ENCODE measurements around the gene ZNF827.

Gene ZNF827

DNA sequence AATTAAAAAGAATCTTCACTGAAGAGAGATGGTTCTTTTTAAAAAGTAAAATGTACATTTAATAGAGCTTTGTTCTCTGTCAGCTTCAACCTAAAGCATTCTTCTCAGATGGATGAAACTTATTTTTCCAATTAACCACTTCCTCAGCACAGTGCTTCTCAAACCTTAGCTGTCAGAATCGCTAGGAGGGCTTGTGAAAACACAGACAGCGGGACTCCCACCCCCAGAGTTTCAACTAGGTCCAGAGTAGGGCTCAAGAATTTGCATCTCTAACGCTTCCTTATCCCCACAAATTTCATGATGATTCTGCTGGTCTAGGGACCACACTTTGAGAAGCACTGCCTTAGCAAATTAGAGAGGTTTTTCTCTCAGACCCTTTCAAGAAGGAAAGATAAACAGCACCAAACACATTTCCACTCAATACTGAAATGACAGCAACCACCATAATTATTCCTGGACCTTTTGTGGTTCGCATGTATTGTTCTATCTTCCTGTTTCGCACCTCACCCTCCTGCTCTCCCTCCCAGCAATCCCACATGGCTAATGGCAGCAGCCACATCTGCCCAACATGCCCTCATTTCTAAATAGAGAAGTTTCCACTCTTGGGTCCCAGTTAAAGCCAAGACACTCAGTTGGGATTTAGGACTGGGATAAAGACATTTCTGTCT is 73.2 kb downstream of the ZNF827 start:
- H3K27ac ChIP-seq: no peak overlapping the region
- no peak overlapping the region for H3K4me3 ChIP-seq (ENCODE audit: low read depth, low read length)
- H3K9me3 ChIP-seq (ENCODE audit: severe bottlenecking): no peaks in the 10 kb centered on the region
- H3K36me3 ChIP-seq: peaks cover 29% of the 10 kb centered on the region
- DNase-seq: no peak
- no peaks in the 10 kb centered on the region for H3K27me3 ChIP-seq (ENCODE audit: insufficient read depth, low read depth, severe bottlenecking)
- TF ChIP-seq, protein P1, sequence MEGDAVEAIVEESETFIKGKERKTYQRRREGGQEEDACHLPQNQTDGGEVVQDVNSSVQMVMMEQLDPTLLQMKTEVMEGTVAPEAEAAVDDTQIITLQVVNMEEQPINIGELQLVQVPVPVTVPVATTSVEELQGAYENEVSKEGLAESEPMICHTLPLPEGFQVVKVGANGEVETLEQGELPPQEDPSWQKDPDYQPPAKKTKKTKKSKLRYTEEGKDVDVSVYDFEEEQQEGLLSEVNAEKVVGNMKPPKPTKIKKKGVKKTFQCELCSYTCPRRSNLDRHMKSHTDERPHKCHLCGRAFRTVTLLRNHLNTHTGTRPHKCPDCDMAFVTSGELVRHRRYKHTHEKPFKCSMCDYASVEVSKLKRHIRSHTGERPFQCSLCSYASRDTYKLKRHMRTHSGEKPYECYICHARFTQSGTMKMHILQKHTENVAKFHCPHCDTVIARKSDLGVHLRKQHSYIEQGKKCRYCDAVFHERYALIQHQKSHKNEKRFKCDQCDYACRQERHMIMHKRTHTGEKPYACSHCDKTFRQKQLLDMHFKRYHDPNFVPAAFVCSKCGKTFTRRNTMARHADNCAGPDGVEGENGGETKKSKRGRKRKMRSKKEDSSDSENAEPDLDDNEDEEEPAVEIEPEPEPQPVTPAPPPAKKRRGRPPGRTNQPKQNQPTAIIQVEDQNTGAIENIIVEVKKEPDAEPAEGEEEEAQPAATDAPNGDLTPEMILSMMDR (IDR thresholded peaks at IDR 0.05; ENCODE audit: low read depth, low read length): no peak

DNA sequence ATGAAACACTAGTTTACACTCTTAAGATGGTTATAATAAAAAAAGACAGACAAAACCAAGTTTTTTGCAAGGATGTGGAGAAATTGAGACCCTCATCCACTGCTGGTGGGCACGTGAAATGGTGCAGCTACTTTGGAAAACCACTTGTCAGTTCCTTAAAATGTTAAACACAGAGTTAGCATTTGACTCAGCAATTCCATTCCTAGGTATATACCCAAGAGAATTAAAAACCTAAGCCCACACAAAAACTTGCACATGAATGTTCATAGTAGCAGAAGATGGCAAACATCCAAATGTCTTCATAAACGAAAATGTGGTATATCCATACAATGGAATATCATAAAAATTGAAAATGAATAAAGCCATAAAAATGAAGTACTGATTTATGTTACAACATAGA is 75.4 kb downstream of the ZNF827 start:
- Histone ChIP-seq H3K27ac (no peak overlapping the region), H3K36me3 (peaks cover 26% of the 10 kb centered on the region), H3K9me3 (ENCODE audit: severe bottlenecking) (no peaks in the 10 kb centered on the region), H3K27me3 (ENCODE audit: insufficient read depth, low read depth, severe bottlenecking) (no peaks in the 10 kb centered on the region), H3K4me3 (ENCODE audit: low read depth, low read length) (no peak overlapping the region)
- TF ChIP-seq, protein P1 (IDR thresholded peaks at IDR 0.05; ENCODE audit: low read depth, low read length): no peak
- DNase-seq: no peak

DNA sequence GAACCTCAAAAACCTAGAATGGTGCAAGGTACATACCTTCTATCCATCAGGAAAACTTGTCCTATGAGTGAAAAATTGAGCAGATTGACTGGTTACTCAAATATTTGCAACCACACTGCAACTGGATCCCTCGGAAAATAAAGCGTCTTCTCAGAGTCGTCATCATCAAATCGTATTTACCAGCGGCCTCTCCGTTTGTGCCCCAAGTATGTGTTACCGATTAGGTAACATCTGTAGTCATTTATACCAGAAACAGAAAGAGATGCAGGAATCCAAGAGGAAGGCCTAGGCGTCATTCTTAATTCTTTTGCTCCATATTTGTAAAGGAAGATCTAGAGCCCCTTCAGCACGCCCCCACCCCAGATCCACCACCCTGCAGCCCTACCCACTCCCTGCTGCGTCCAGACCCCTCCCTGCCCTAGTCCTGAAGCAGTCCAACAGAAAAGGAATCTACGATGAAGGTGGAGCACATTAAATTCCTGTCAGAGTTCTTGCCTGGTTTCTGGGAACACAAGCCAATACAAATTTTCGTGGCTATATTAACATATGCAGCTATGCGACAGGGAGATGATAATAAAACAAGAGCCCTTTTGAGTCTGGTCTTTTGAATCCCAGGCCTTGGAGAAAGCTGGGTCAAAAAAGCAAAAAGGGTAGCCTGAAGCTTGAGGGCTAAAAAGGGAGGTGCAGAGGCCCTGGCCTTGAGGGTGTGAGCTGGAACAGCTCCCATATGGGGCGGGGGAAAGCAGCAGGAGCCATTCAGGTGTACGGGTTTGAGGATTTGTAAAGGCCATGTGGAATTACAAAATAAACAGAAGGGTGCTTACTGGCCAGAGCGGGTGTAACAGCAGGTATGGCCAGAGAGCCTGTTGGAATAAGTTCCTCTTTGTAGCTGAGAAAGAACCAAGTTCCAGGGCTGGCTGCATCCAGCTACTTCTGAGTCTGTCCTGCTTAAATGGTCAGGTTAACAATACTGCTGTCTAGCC is 77.0 kb downstream of the ZNF827 start:
- DNase-seq: no peak
- TF ChIP-seq, protein P1 (IDR thresholded peaks at IDR 0.05; ENCODE audit: low read depth, low read length): no peak
- H3K4me3 ChIP-seq (ENCODE audit: low read depth, low read length): no peak overlapping the region
- H3K27ac ChIP-seq: no peak overlapping the region
- H3K9me3 ChIP-seq (ENCODE audit: severe bottlenecking): no peaks in the 10 kb centered on the region
- peaks cover 19% of the 10 kb centered on the region for H3K36me3 ChIP-seq
- no peaks in the 10 kb centered on the region for H3K27me3 ChIP-seq (ENCODE audit: insufficient read depth, low read depth, severe bottlenecking)

DNA sequence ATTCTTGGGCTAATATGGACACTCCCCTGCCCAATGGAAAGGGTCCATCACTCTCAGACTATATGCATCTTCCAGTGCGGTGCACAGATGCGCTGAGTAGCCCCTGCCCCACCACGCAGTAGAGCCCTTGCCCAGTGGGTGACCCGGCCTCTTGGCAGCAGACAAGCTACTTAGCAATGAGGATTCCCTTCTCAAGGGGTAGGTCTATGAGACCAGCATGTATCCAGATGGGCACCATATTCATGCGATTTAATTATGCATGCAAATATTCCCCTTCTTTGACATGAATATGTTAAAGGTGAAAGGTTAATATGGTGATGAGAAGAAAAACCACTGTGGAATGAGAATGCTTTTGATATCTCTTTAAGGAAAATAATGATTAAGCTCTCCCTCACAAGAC is 77.7 kb downstream of the ZNF827 start:
- TF ChIP-seq, protein P1 (IDR thresholded peaks at IDR 0.05; ENCODE audit: low read depth, low read length): no peak
- Histone ChIP-seq H3K4me3 (ENCODE audit: low read depth, low read length) (no peak overlapping the region), H3K27ac (no peak overlapping the region), H3K36me3 (peaks cover 18% of the 10 kb centered on the region), H3K9me3 (ENCODE audit: severe bottlenecking) (no peaks in the 10 kb centered on the region), H3K27me3 (ENCODE audit: insufficient read depth, low read depth, severe bottlenecking) (no peaks in the 10 kb centered on the region)
- no peak for DNase-seq

DNA sequence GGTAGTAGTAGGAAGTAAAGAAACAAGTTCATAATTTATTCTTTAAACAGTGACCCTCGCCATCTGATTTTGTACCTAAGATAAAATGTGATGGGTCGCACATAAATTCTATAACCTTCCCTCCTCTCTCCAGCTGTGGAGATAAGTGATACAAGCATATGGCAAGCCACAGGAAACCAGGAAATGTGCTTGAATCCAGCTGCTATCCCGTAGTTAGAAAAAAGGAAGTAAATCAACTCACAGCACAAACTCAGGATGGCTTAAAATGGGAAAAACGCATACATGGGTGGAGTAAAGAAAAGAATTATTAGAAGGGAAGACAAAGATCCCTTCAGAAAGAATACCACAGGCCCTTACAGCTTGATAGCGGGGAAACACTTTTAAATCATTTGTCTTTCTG is 78.2 kb downstream of the ZNF827 start:
- DNase-seq: no peak
- Histone ChIP-seq H3K27me3 (ENCODE audit: insufficient read depth, low read depth, severe bottlenecking) (no peaks in the 10 kb centered on the region), H3K4me3 (ENCODE audit: low read depth, low read length) (no peak overlapping the region), H3K9me3 (ENCODE audit: severe bottlenecking) (no peaks in the 10 kb centered on the region), H3K27ac (no peak overlapping the region), H3K36me3 (peaks cover 20% of the 10 kb centered on the region)
- TF ChIP-seq, protein P1 (IDR thresholded peaks at IDR 0.05; ENCODE audit: low read depth, low read length): no peak

Data from WERI-Rb-1 (cell line).